H9 (cell line): ENCODE measurements around the gene ATG14. TPM values are rescaled to one million over a fixed set of nuclear protein-coding genes. Genes with fewer than 3 reads are reported as not detected.
A peak's percentile ranks its signal among the peaks of the same experiment; 100 is the strongest.

Experiments used
- DNase-seq: peaks from one replicate; pipeline ENCODE4 v3.0.0-alpha.2; 2017
- H2AFZ ChIP-seq: one replicate; pipeline ENCODE4 v1.6.1; 2013; ENCODE audit warnings: mild to moderate bottlenecking, low read length, control low read depth, moderate library complexity
- H2AK5ac ChIP-seq: 2 replicates; pipeline ENCODE4 v1.6.1; 2013; ENCODE audit warnings: low read length, control low read depth, mixed read lengths; ENCODE audit not compliant: insufficient read length
- H2BK120ac ChIP-seq: one replicate; pipeline ENCODE4 v1.6.1; 2013; ENCODE audit warnings: low read depth, mild to moderate bottlenecking, low read length, control low read depth, inconsistent platforms; ENCODE audit not compliant: poor library complexity, severe bottlenecking
- H2BK12ac ChIP-seq: 2 replicates; pipeline ENCODE4 v1.6.1; 2013; ENCODE audit warnings: low read length, control low read depth, mixed read lengths, low read depth; ENCODE audit not compliant: insufficient read length
- H2BK15ac ChIP-seq: 2 replicates; pipeline ENCODE4 v1.6.1; 2013; ENCODE audit warnings: low read depth, low read length, control low read depth
- H2BK20ac ChIP-seq: one replicate; pipeline ENCODE4 v1.6.1; 2013; ENCODE audit warnings: low read depth, mild to moderate bottlenecking, low read length, control low read depth, inconsistent platforms; ENCODE audit not compliant: poor library complexity, severe bottlenecking
- H2BK5ac ChIP-seq: 2 replicates; pipeline ENCODE4 v1.6.1; 2013; ENCODE audit warnings: low read length, control low read depth, mixed read lengths; ENCODE audit not compliant: insufficient read length
- H3K14ac ChIP-seq: 2 replicates; pipeline ENCODE4 v1.6.1; 2013; ENCODE audit warnings: low read length, control low read depth; ENCODE audit not compliant: insufficient read depth
- H3K18ac ChIP-seq: 2 replicates; pipeline ENCODE4 v1.6.1; 2013; ENCODE audit warnings: low read depth, mild to moderate bottlenecking, mixed read lengths, low read length, control low read depth; ENCODE audit not compliant: insufficient read length
- H3K23ac ChIP-seq: 2 replicates; pipeline ENCODE4 v1.6.1; 2013; ENCODE audit warnings: low read length, control low read depth, mixed read lengths, low read depth; ENCODE audit not compliant: insufficient read length
- H3K23me2 ChIP-seq: 2 replicates; pipeline ENCODE4 v1.6.1; 2013; ENCODE audit warnings: low read depth, mild to moderate bottlenecking, mixed read lengths, low read length, control low read depth; ENCODE audit not compliant: insufficient read length, poor library complexity, severe bottlenecking
- H3K27ac ChIP-seq: 2 replicates; pipeline ENCODE4 v1.5.1; 2013; ENCODE audit warnings: low read length, control low read depth, mixed read lengths, low read depth; ENCODE audit not compliant: insufficient read length
- H3K27me3 ChIP-seq: 2 replicates; pipeline ENCODE4 v1.6.1; 2013; ENCODE audit warnings: low read length, control low read depth, inconsistent platforms; ENCODE audit not compliant: insufficient read depth
- H3K4ac ChIP-seq: 2 replicates; pipeline ENCODE4 v1.6.1; 2013; ENCODE audit warnings: low read depth, mild to moderate bottlenecking, control low read depth, inconsistent platforms, low read length, moderate library complexity
- H3K4me1 ChIP-seq: 2 replicates; pipeline ENCODE4 v1.6.1; 2013; ENCODE audit warnings: low read length, control low read depth, inconsistent platforms; ENCODE audit not compliant: insufficient read depth
- H3K4me2 ChIP-seq: 2 replicates; pipeline ENCODE4 v1.6.1; 2013; ENCODE audit warnings: low read length, control low read depth, mixed read lengths; ENCODE audit not compliant: insufficient read length, insufficient read depth
- H3K56ac ChIP-seq: 2 replicates; pipeline ENCODE4 v1.6.1; 2013; ENCODE audit warnings: low read depth, mild to moderate bottlenecking, mixed read lengths, low read length, control low read depth; ENCODE audit not compliant: insufficient read length
- H3K79me1 ChIP-seq: 2 replicates; pipeline ENCODE4 v1.6.1; 2013; ENCODE audit warnings: low read depth, mild to moderate bottlenecking, moderate library complexity, low read length, control low read depth, inconsistent platforms; ENCODE audit not compliant: insufficient read depth, poor library complexity, severe bottlenecking
- H3K79me2 ChIP-seq: 2 replicates; pipeline ENCODE4 v1.6.1; 2013; ENCODE audit warnings: low read length, control low read depth, inconsistent platforms; ENCODE audit not compliant: insufficient read depth
- H3K9ac ChIP-seq: 2 replicates; pipeline ENCODE4 v1.6.1; 2013; ENCODE audit warnings: low read length, control low read depth, mixed read lengths; ENCODE audit not compliant: insufficient read length; ENCODE audit errors: extremely low read depth
- H3K9me3 ChIP-seq: one replicate; pipeline ENCODE4 v1.6.1; 2013; ENCODE audit warnings: low read depth, low read length, inconsistent platforms; ENCODE audit not compliant: control insufficient read depth
- H3T11ph ChIP-seq: one replicate; pipeline ENCODE4 v1.6.1; 2013; ENCODE audit warnings: mild to moderate bottlenecking, low read length, control low read depth, inconsistent platforms
- H4K20me1 ChIP-seq: one replicate; pipeline ENCODE4 v1.6.1; 2013; ENCODE audit not compliant: control insufficient read depth, insufficient read length, insufficient read depth
- H4K5ac ChIP-seq: 2 replicates; pipeline ENCODE4 v1.6.1; 2013; ENCODE audit warnings: low read depth, mild to moderate bottlenecking, mixed read lengths, low read length, control low read depth; ENCODE audit not compliant: insufficient read length
- H4K8ac ChIP-seq: replicated peaks from 2 replicates; pipeline ENCODE4 v1.6.1; 2013; ENCODE audit warnings: low read length, control low read depth, mixed read lengths, low read depth; ENCODE audit not compliant: insufficient read length
- H4K91ac ChIP-seq: 2 replicates; pipeline ENCODE4 v1.6.1; 2013; ENCODE audit warnings: low read depth, mild to moderate bottlenecking, moderate library complexity, mixed read lengths, low read length, control low read depth; ENCODE audit not compliant: insufficient read length
- H3K27ac Mint-ChIP-seq, 3 experiments: 2 replicates in 2 of 3; 3 replicates in 1 of 3; pipeline ENCODE4 v1.8.0; 2020 to 2021; ENCODE audit warnings: mixed read lengths in 3 of 3, mild to moderate bottlenecking in 1 of 3, moderate library complexity in 1 of 3
- H3K27me3 Mint-ChIP-seq: 2 replicates; pipeline ENCODE4 v1.8.0; 2021; ENCODE audit warnings: low read depth, mild to moderate bottlenecking, moderate library complexity, mixed read lengths
- H3K36me3 Mint-ChIP-seq, 3 experiments: 2 replicates in 2 of 3; 3 replicates in 1 of 3; pipeline ENCODE4 v1.8.0; 2020 to 2021; ENCODE audit warnings: low read depth in 3 of 3, mixed read lengths in 3 of 3; ENCODE audit not compliant: insufficient read depth in 1 of 3
- H3K4me1 Mint-ChIP-seq, 2 experiments: 2 replicates each; pipeline ENCODE4 v1.8.0; 2020; ENCODE audit warnings: mixed read lengths in 2 of 2
- H3K4me3 Mint-ChIP-seq, 2 experiments: 2 replicates in 1 of 2; 3 replicates in 1 of 2; pipeline ENCODE4 v1.8.0; 2020 to 2021; ENCODE audit warnings: mild to moderate bottlenecking in 2 of 2, mixed read lengths in 2 of 2, moderate library complexity in 1 of 2
- H3K9me3 Mint-ChIP-seq, 2 experiments: 2 replicates in 1 of 2; 3 replicates in 1 of 2; pipeline ENCODE4 v1.8.0; 2020; ENCODE audit warnings: mild to moderate bottlenecking in 2 of 2, mixed read lengths in 2 of 2, moderate library complexity in 1 of 2
- WGBS: extraction: QIAGEN DNeasy Blood & Tissue Kit; methylation state at CpG from one replicate; pipeline ENCODE4 v1.1.7; 2013; ENCODE audit warnings: missing lambda C conversion rate, low lambda C conversion rate, mixed read lengths; ENCODE audit not compliant: insufficient read length; ENCODE audit errors: extremely low coverage; 5-methylcytosine and 5-hydroxymethylcytosine counted together
- total RNA-seq: library from RNA; stranded (reverse); gene quantifications from 2 replicates; pipeline ENCODE4 v1.2.1, GENCODE V29; 2021
- TF ChIP-seq, protein P1 (sequence below): fragments of 200-600 bp; sonication (generic); conservative IDR thresholded peaks from 3 replicates; pipeline ENCODE4 v1.8.0; 2021; ENCODE audit warnings: antibody characterized with exemption, mild to moderate bottlenecking

The ATG14 gene
- total RNA-seq, 1 experiment from 2014 or later = 13.6 TPM

DNA sequence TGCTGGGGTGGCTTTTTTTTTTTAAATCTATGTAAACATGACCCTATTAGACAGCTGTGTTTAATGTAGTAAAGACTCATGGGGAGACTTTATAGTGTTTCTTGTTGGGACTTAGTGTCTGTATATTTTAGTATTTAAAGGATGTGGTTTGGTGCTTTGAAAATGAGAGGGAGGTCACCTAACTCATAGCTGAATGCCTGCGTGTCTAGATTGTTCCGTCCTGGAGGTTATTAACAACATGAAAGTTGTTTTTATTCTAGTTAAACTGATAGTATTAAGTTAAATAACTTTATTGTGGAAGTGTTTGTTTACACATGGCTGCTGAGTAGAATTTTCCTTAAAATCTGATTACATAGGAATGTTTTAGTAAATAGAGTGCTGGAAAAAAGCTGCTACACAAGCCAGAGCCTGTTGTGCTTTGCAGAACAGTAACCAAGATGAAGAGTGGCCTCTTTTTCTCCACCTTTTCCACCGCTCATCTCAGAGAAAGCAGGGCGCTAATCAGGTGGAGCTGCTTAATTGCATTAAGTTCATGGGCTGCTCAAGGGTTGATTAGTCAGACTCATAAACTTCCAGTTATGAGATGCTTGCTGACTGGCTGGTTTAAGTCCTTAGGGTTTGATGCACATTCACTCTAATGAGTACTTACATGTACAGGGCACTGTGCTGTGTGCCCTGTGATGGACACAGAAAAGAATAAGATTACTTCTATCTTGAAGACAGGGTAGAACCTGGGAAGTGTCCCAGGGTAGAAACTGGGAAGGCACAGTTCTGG lies 77.7 kb downstream of the ATG14 start:
- Mint-ChIP-seq H3K9me3 (no peaks in the 10 kb centered on the region), H3K27me3 (no peaks in the 10 kb centered on the region), H3K4me3 (no peak overlapping the region), H3K36me3 (no peaks in the 10 kb centered on the region; a peak in 1 of 7 replicates), H3K27ac (peak overlapping the region in 1 of 3 experiments; percentile 35; a peak in 1 of 7 replicates), H3K4me1 (peaks cover 11 to 13% of the 10 kb centered on the region in 2 experiments)
- Histone ChIP-seq H2BK5ac (no peak overlapping the region), H4K5ac (no peak overlapping the region), H2BK15ac (no peak overlapping the region), H2BK120ac (no peak overlapping the region), H3K14ac (no peak overlapping the region), H3K4me1 (no peaks in the 10 kb centered on the region; the same call in 1 of the 2 replicates), H4K8ac (no peak overlapping the region), H4K91ac (no peak overlapping the region), H3K18ac (no peak overlapping the region), H2BK12ac (no peak overlapping the region), H3K56ac (no peak overlapping the region), H3K79me2 (no peaks in the 10 kb centered on the region), H3K9ac (no peak overlapping the region), H2BK20ac (no peak overlapping the region), H3T11ph (no peak overlapping the region), H3K79me1 (peaks cover 6% of the 10 kb centered on the region), H3K27me3 (no peaks in the 10 kb centered on the region), H3K4me2 (no peak overlapping the region), H2AFZ (no peak overlapping the region), H2AK5ac (no peak overlapping the region), H3K4ac (no peak overlapping the region), H4K20me1 (no peaks in the 10 kb centered on the region), H3K23ac (no peak overlapping the region), H3K23me2 (no peaks in the 10 kb centered on the region), H3K27ac (no peak overlapping the region), H3K9me3 (no peaks in the 10 kb centered on the region)
- no CpG with 5 or more reads among the region's 4 CpGs for WGBS
- TF ChIP-seq, protein P1, sequence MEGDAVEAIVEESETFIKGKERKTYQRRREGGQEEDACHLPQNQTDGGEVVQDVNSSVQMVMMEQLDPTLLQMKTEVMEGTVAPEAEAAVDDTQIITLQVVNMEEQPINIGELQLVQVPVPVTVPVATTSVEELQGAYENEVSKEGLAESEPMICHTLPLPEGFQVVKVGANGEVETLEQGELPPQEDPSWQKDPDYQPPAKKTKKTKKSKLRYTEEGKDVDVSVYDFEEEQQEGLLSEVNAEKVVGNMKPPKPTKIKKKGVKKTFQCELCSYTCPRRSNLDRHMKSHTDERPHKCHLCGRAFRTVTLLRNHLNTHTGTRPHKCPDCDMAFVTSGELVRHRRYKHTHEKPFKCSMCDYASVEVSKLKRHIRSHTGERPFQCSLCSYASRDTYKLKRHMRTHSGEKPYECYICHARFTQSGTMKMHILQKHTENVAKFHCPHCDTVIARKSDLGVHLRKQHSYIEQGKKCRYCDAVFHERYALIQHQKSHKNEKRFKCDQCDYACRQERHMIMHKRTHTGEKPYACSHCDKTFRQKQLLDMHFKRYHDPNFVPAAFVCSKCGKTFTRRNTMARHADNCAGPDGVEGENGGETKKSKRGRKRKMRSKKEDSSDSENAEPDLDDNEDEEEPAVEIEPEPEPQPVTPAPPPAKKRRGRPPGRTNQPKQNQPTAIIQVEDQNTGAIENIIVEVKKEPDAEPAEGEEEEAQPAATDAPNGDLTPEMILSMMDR = no peak
- DNase-seq = no peak
